ENCODE data around the gene SLU7. TPM values are rescaled to one million over a fixed set of nuclear protein-coding genes. Genes with fewer than 3 reads are reported as not detected.

Gene SLU7
- total RNA-seq, 1 experiment from 2014 or later, result 43.6 TPM

DNA sequence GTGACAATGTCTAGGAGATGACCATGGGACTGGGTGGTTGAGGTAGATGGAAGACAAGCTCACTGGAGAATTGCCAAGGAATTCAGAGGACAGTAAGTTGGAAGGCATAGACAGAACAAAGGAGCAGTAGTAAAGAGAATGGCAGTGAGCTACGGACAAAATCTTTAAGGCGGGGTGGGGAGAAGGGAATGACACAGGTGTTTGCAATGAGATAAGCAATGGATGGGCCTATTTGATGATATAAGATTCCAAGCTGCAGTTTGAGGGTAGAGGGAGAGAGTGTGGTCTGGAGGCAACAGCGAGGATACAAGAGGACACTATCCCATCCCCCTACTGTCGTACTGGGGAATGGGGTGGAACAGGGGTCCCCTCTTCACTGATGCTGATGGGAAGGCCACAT lies 17.1 kb upstream of the SLU7 start:
- Histone ChIP-seq H3K27ac (ENCODE audit: low read depth, low read length) (no peak overlapping the region), H3K79me2 (ENCODE audit: insufficient read depth, low read length) (no peaks in the 10 kb centered on the region), H3K4me3 (replicated peaks in 1 of 2; ENCODE audit: low read depth in 1 of 2, low read length in 2 of 2) (no peak overlapping the region), H4K20me1 (ENCODE audit: insufficient read depth) (no peaks in the 10 kb centered on the region), H3K9me3 (ENCODE audit: control insufficient read depth in 1 of 2, insufficient read depth in 1 of 2, low read depth in 1 of 2, low read length in 2 of 2) (no peaks in the 10 kb centered on the region), H3K36me3 (ENCODE audit: control insufficient read depth in 1 of 2, insufficient read depth in 2 of 2, low read length in 2 of 2) (no peaks in the 10 kb centered on the region), H2AFZ (ENCODE audit: low read depth, low read length, poor library complexity, severe bottlenecking) (no peak overlapping the region), H3K9ac (ENCODE audit: low read length) (no peak overlapping the region), H3K4me2 (ENCODE audit: low read length) (no peak overlapping the region), H3K9me2 (ENCODE audit: insufficient read depth) (no peaks in the 10 kb centered on the region; the same call in 1 of the 2 replicates), H3K27me3 (ENCODE audit: insufficient read depth, low read length) (no peaks in the 10 kb centered on the region), H3K4me1 (ENCODE audit: control insufficient read depth in 1 of 2, insufficient read depth in 2 of 2, low read length in 2 of 2) (peaks cover 0 to 15% of the 10 kb centered on the region in 2 experiments; a peak in 1 of 4 replicates)
- intact Hi-C loops (cut with micrococcal nuclease), result no loop called here
- DNase-seq (ENCODE audit: low read depth, low spot score) (no peak), ATAC-seq (no peak)
- TF ChIP-seq EZH2 (IDR thresholded peaks at IDR 0.05) (no peak), EZH2phosphoT487 (IDR thresholded peaks at IDR 0.05; ENCODE audit: borderline replicate concordance) (no peak), ELF1 (IDR thresholded peaks at IDR 0.05; ENCODE audit: borderline replicate concordance, low read depth) (no peak), RAD21 (IDR thresholded peaks at IDR 0.05; ENCODE audit: low read depth) (no peak), ZNF274 (IDR thresholded peaks at IDR 0.05; ENCODE audit: low read depth, low read length) (no peak), SIN3A (IDR thresholded peaks at IDR 0.05; ENCODE audit: low read depth) (no peak), SP1 (IDR thresholded peaks at IDR 0.05; ENCODE audit: low read depth) (no peak), YY1 (IDR thresholded peaks at IDR 0.05; ENCODE audit: extremely low read depth, insufficient replicate concordance, low read depth, low read length) (no peak), CBX3 (IDR thresholded peaks at IDR 0.05; ENCODE audit: low read depth) (no peak), CEBPB (IDR thresholded peaks at IDR 0.05; ENCODE audit: low read depth) (no peak), TCF7L2 (IDR thresholded peaks at IDR 0.05; ENCODE audit: borderline replicate concordance, extremely low read depth, insufficient read depth, insufficient read length) (no peak)
- TF ChIP-seq, protein P1, sequence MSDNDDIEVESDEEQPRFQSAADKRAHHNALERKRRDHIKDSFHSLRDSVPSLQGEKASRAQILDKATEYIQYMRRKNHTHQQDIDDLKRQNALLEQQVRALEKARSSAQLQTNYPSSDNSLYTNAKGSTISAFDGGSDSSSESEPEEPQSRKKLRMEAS (IDR thresholded peaks at IDR 0.05), result no peak
- TF ChIP-seq, protein P2, sequence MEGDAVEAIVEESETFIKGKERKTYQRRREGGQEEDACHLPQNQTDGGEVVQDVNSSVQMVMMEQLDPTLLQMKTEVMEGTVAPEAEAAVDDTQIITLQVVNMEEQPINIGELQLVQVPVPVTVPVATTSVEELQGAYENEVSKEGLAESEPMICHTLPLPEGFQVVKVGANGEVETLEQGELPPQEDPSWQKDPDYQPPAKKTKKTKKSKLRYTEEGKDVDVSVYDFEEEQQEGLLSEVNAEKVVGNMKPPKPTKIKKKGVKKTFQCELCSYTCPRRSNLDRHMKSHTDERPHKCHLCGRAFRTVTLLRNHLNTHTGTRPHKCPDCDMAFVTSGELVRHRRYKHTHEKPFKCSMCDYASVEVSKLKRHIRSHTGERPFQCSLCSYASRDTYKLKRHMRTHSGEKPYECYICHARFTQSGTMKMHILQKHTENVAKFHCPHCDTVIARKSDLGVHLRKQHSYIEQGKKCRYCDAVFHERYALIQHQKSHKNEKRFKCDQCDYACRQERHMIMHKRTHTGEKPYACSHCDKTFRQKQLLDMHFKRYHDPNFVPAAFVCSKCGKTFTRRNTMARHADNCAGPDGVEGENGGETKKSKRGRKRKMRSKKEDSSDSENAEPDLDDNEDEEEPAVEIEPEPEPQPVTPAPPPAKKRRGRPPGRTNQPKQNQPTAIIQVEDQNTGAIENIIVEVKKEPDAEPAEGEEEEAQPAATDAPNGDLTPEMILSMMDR (IDR thresholded peaks at IDR 0.05 in 2 of 3, conservative IDR thresholded peaks at IDR 0.05 in 1 of 3; ENCODE audit: borderline replicate concordance in 1 of 3, insufficient read depth in 1 of 3, low read depth in 2 of 3, low read length in 2 of 3), result no peak
- TF ChIP-seq, protein P3, sequence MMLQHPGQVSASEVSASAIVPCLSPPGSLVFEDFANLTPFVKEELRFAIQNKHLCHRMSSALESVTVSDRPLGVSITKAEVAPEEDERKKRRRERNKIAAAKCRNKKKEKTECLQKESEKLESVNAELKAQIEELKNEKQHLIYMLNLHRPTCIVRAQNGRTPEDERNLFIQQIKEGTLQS (IDR thresholded peaks at IDR 0.05), result no peak
- RAD21 ChIA-PET (ENCODE audit: low non-redundant PET in 1 of 2, low total read pairs in 2 of 2, uncharacterized antibody in 2 of 2, unreplicated experiment in 2 of 2), result no interaction called here
- BruUV-seq (replicated peaks), result no TSS peak
- POLR2A ChIA-PET, result no interaction called here
- CTCF ChIA-PET, result no interaction called here
